ENCODE results near the gene CDC42EP4.

GRCh38 chr17:73269791-73270190 is 42.0 kb downstream of the CDC42EP4 start:
- TF ChIP-seq CTCF (IDR thresholded peaks at IDR 0.05) (no peak), POLR2A (IDR thresholded peaks at IDR 0.05) (no peak), POLR2AphosphoS5 (IDR thresholded peaks at IDR 0.05; ENCODE audit: insufficient read depth in 1 of 2, low read depth in 1 of 2) (no peak)

Data from vagina (tissue), 2 donors.